ENCODE results near the gene UBALD1.

The UBALD1 gene

DNA sequence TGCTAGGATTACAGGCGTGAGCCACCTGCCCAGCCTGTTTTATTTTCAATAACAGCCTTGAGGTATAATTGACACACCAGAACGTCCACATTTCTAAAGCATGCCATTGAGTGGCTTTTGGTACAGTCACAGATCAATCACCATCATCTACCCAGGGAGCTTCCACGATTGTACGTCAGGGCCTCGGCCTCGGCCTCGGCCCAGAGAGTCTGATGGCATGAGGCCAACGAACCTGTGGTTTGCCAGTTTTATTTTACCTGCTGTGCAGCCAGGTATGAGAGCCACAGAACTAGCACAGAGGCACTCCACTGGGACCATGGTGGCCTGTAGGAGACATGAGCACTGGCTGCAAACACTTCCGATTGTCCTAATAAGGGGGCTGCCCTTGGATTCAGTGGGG is 8.3 kb downstream of the UBALD1 start:
- H3K9me2 ChIP-seq (replicated peaks; ENCODE audit: control insufficient read depth, low read length) = no peaks in the 10 kb centered on the region
- H3K4me1 ChIP-seq (ENCODE audit: control insufficient read depth, low read length) = no peaks in the 10 kb centered on the region
- peaks cover 7% of the 10 kb centered on the region for H3K79me2 ChIP-seq (ENCODE audit: control insufficient read depth, low read length)
- TF ChIP-seq, protein P1, sequence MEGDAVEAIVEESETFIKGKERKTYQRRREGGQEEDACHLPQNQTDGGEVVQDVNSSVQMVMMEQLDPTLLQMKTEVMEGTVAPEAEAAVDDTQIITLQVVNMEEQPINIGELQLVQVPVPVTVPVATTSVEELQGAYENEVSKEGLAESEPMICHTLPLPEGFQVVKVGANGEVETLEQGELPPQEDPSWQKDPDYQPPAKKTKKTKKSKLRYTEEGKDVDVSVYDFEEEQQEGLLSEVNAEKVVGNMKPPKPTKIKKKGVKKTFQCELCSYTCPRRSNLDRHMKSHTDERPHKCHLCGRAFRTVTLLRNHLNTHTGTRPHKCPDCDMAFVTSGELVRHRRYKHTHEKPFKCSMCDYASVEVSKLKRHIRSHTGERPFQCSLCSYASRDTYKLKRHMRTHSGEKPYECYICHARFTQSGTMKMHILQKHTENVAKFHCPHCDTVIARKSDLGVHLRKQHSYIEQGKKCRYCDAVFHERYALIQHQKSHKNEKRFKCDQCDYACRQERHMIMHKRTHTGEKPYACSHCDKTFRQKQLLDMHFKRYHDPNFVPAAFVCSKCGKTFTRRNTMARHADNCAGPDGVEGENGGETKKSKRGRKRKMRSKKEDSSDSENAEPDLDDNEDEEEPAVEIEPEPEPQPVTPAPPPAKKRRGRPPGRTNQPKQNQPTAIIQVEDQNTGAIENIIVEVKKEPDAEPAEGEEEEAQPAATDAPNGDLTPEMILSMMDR (IDR thresholded peaks at IDR 0.05; ENCODE audit: low read depth, low read length, poor library complexity, severe bottlenecking) = no peak
- TF ChIP-seq EZH2phosphoT487 (IDR thresholded peaks at IDR 0.05; ENCODE audit: borderline replicate concordance, low read length) = no peak
- H4K20me1 ChIP-seq (ENCODE audit: control insufficient read depth, insufficient read depth, low read depth, low read length) = no peaks in the 10 kb centered on the region
- no peak overlapping the region for H3K4me2 ChIP-seq (ENCODE audit: low read length)
- H3K4me3 ChIP-seq (ENCODE audit: low read length) = no peak overlapping the region
- H3K36me3 ChIP-seq (ENCODE audit: control insufficient read depth, low read length) = peaks cover 3% of the 10 kb centered on the region; the same call in 1 of the 2 replicates
- H3K27me3 ChIP-seq (ENCODE audit: control insufficient read depth, low read length) = no peaks in the 10 kb centered on the region
- no peaks in the 10 kb centered on the region for H3K9me3 ChIP-seq (ENCODE audit: control insufficient read depth, insufficient read depth, low read length)
- no peak overlapping the region for H3K27ac ChIP-seq (ENCODE audit: low read depth, low read length)
- no peaks in the 10 kb centered on the region for H3F3A ChIP-seq (ENCODE audit: control insufficient read depth, insufficient read depth)

GRCh38 chr16:4604401-4604800 is 10.3 kb downstream of the UBALD1 start:
- no peaks in the 10 kb centered on the region for H4K20me1 ChIP-seq (ENCODE audit: control insufficient read depth, insufficient read depth, low read depth, low read length)
- no peaks in the 10 kb centered on the region for H3K9me3 ChIP-seq (ENCODE audit: control insufficient read depth, insufficient read depth, low read length)
- no peak overlapping the region for H3K27ac ChIP-seq (ENCODE audit: low read depth, low read length)
- H3K4me3 ChIP-seq (ENCODE audit: low read length) = no peak overlapping the region
- H3K4me1 ChIP-seq (ENCODE audit: control insufficient read depth, low read length) = no peaks in the 10 kb centered on the region
- no peaks in the 10 kb centered on the region for H3K9me2 ChIP-seq (replicated peaks; ENCODE audit: control insufficient read depth, low read length)
- H3K4me2 ChIP-seq (ENCODE audit: low read length) = no peak overlapping the region
- H3K79me2 ChIP-seq (ENCODE audit: control insufficient read depth, low read length) = no peaks in the 10 kb centered on the region
- H3F3A ChIP-seq (ENCODE audit: control insufficient read depth, insufficient read depth) = no peaks in the 10 kb centered on the region
- H3K36me3 ChIP-seq (ENCODE audit: control insufficient read depth, low read length) = peaks cover 1% of the 10 kb centered on the region; the same call in 1 of the 2 replicates
- H3K27me3 ChIP-seq (ENCODE audit: control insufficient read depth, low read length) = no peaks in the 10 kb centered on the region
- TF ChIP-seq, protein P1 (IDR thresholded peaks at IDR 0.05; ENCODE audit: low read depth, low read length, poor library complexity, severe bottlenecking) = no peak
- TF ChIP-seq EZH2phosphoT487 (IDR thresholded peaks at IDR 0.05; ENCODE audit: borderline replicate concordance, low read length) = no peak

DNA sequence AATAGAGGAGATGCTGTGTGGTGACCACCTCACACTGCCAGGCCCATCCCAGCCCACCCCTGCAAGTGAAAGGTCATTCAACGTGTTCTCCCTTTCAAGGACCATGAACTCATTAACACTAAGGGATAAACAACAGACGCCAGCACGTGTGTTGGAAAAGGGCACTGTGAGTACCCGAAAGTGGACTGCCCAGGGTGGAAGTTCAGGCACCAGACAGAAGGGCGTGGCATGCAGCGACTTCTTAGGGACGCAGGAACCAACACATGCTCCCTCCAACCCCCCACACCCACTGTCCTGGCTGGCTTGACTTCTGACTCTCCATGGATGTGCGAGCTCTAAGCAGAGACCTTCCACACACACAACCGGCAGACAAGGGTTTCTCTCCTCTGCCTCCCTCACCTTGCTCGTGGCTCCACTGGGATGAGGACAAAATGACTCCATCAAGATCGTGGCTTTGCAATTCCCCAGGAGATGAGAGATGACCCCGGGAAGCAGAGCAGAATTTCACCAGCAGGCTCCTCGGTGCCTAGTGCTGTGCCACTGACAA is 11.0 kb downstream of the UBALD1 start:
- Histone ChIP-seq H3K4me1 (ENCODE audit: control insufficient read depth, low read length) (no peaks in the 10 kb centered on the region), H3K4me2 (ENCODE audit: low read length) (no peak overlapping the region), H3K27ac (ENCODE audit: low read depth, low read length) (no peak overlapping the region), H3F3A (ENCODE audit: control insufficient read depth, insufficient read depth) (no peaks in the 10 kb centered on the region), H3K27me3 (ENCODE audit: control insufficient read depth, low read length) (no peaks in the 10 kb centered on the region; the same call in 1 of the 2 replicates), H3K4me3 (ENCODE audit: low read length) (no peak overlapping the region), H4K20me1 (ENCODE audit: control insufficient read depth, insufficient read depth, low read depth, low read length) (no peaks in the 10 kb centered on the region), H3K9me2 (replicated peaks; ENCODE audit: control insufficient read depth, low read length) (no peaks in the 10 kb centered on the region), H3K9me3 (ENCODE audit: control insufficient read depth, insufficient read depth, low read length) (no peaks in the 10 kb centered on the region), H3K36me3 (ENCODE audit: control insufficient read depth, low read length) (no peaks in the 10 kb centered on the region; the same call in 1 of the 2 replicates), H3K79me2 (ENCODE audit: control insufficient read depth, low read length) (no peaks in the 10 kb centered on the region)
- TF ChIP-seq, protein P1 (IDR thresholded peaks at IDR 0.05; ENCODE audit: low read depth, low read length, poor library complexity, severe bottlenecking) = no peak
- no peak for TF ChIP-seq EZH2phosphoT487 (IDR thresholded peaks at IDR 0.05; ENCODE audit: borderline replicate concordance, low read length)
